Nephron progenitor cell (in vitro differentiated cells): ENCODE results near the gene TNRC6B.
"Not testable (repeated sequence)": the region's sequence is repeated elsewhere in the genome, so short reads cannot be mapped to it uniquely, and the experiment has no call there.

Experiments
- DNase-seq: peaks from one replicate; pipeline ENCODE4 v3.0.0; 2021
- H3K27ac Mint-ChIP-seq: 2 replicates; pipeline ENCODE4 v1.8.0; 2021; ENCODE audit warnings: mild to moderate bottlenecking, moderate library complexity, mixed read lengths
- H3K27me3 Mint-ChIP-seq: 2 replicates; pipeline ENCODE4 v1.8.0; 2021; ENCODE audit warnings: mild to moderate bottlenecking, low read depth, mixed read lengths; ENCODE audit not compliant: poor library complexity
- H3K36me3 Mint-ChIP-seq: 2 replicates; pipeline ENCODE4 v1.8.0; 2021; ENCODE audit warnings: low read depth, mixed read lengths
- H3K4me1 Mint-ChIP-seq: 2 replicates; pipeline ENCODE4 v1.8.0; 2021; ENCODE audit warnings: mixed read lengths
- H3K4me3 Mint-ChIP-seq: 2 replicates; pipeline ENCODE4 v1.8.0; 2021; ENCODE audit warnings: mild to moderate bottlenecking, moderate library complexity, mixed read lengths
- H3K9me3 Mint-ChIP-seq: 2 replicates; pipeline ENCODE4 v1.8.0; 2021; ENCODE audit warnings: mild to moderate bottlenecking, moderate library complexity, mixed read lengths
- CTCF ChIP-seq: fragments of 200-600 bp; sonication (generic); IDR thresholded peaks from 2 replicates; pipeline ENCODE4 v1.5.0; 2021; ENCODE audit warnings: antibody characterized with exemption

Gene TNRC6B

GRCh38 chr22:40368836-40369235 lies 191.1 kb downstream of the TNRC6B start:
- Mint-ChIP-seq H3K27ac (no peak overlapping the region), H3K36me3 (peaks cover 57% of the 10 kb centered on the region), H3K4me1 (peaks cover 10% of the 10 kb centered on the region), H3K27me3 (no peaks in the 10 kb centered on the region), H3K4me3 (no peak overlapping the region), H3K9me3 (no peaks in the 10 kb centered on the region)
- DNase-seq, result no peak
- TF ChIP-seq CTCF, result no peak

- DNase-seq, result no peak
- Mint-ChIP-seq H3K36me3 (peaks cover 18% of the 10 kb centered on the region), H3K4me1 (peaks cover 17% of the 10 kb centered on the region), H3K4me3 (no peak overlapping the region), H3K9me3 (no peaks in the 10 kb centered on the region), H3K27ac (no peak overlapping the region), H3K27me3 (peaks cover 3% of the 10 kb centered on the region)
- TF ChIP-seq CTCF, result no peak
Measured at GRCh38 chr22:40374567-40374966, 196.8 kb downstream of the TNRC6B start.

- H3K36me3 Mint-ChIP-seq, result peaks cover 18% of the 10 kb centered on the region
- no peak overlapping the region for H3K27ac Mint-ChIP-seq
- H3K4me3 Mint-ChIP-seq, result no peak overlapping the region
- TF ChIP-seq CTCF, result no peak
- no peak for DNase-seq
- peaks cover 13% of the 10 kb centered on the region for H3K4me1 Mint-ChIP-seq
- no peaks in the 10 kb centered on the region for H3K9me3 Mint-ChIP-seq
- H3K27me3 Mint-ChIP-seq, result peaks cover 3% of the 10 kb centered on the region
Measured at GRCh38 chr22:40376149-40376548, 198.4 kb downstream of the TNRC6B start.

- no peaks in the 10 kb centered on the region for H3K9me3 Mint-ChIP-seq
- peaks cover 7% of the 10 kb centered on the region for H3K4me1 Mint-ChIP-seq
- H3K27me3 Mint-ChIP-seq, result peaks cover 3% of the 10 kb centered on the region
- peak overlapping the region; percentile 64 for H3K27ac Mint-ChIP-seq
- no peak for TF ChIP-seq CTCF
- peaks cover 18% of the 10 kb centered on the region for H3K36me3 Mint-ChIP-seq
- DNase-seq, result no peak
- no peak overlapping the region for H3K4me3 Mint-ChIP-seq
Measured at GRCh38 chr22:40377931-40378330, 200.2 kb downstream of the TNRC6B start.

GRCh38 chr22:40378448-40378847 lies 200.7 kb downstream of the TNRC6B start:
- H3K27ac Mint-ChIP-seq, DNase-seq, H3K4me1 Mint-ChIP-seq, H3K27me3 Mint-ChIP-seq, H3K9me3 Mint-ChIP-seq, H3K4me3 Mint-ChIP-seq: not testable (repeated sequence)
- peaks cover 13% of the 10 kb centered on the region for H3K36me3 Mint-ChIP-seq

- H3K9me3 Mint-ChIP-seq, result no peaks in the 10 kb centered on the region
- H3K4me1 Mint-ChIP-seq, result peaks cover 10% of the 10 kb centered on the region
- no peak overlapping the region for H3K4me3 Mint-ChIP-seq
- DNase-seq, result no peak
- TF ChIP-seq CTCF, result no peak
- no peaks in the 10 kb centered on the region for H3K27me3 Mint-ChIP-seq
- no peak overlapping the region for H3K27ac Mint-ChIP-seq
- H3K36me3 Mint-ChIP-seq, result peaks cover 6% of the 10 kb centered on the region
Measured at GRCh38 chr22:40381461-40381860, 203.7 kb downstream of the TNRC6B start.
